Astrocyte (in vitro differentiated cells and primary cell): ENCODE measurements around the gene PPP2R2C.

Experiments
- EZH2 ChIP-seq: IDR thresholded peaks from 2 replicates; pipeline ENCODE4 v1.6.1; 2012; ENCODE audit warnings: mild to moderate bottlenecking, low read length, inconsistent platforms; ENCODE audit not compliant: insufficient read depth
- TF ChIP-seq, protein P1 (sequence below): IDR thresholded peaks from 2 replicates; pipeline ENCODE4 v1.5.1; 2011; ENCODE audit warnings: low read depth, mild to moderate bottlenecking, inconsistent platforms, low read length, moderate library complexity; ENCODE audit not compliant: insufficient read depth

GRCh38 chr4:6290256-6290655 lies 182.2 kb downstream of the PPP2R2C start:
- TF ChIP-seq, protein P1, sequence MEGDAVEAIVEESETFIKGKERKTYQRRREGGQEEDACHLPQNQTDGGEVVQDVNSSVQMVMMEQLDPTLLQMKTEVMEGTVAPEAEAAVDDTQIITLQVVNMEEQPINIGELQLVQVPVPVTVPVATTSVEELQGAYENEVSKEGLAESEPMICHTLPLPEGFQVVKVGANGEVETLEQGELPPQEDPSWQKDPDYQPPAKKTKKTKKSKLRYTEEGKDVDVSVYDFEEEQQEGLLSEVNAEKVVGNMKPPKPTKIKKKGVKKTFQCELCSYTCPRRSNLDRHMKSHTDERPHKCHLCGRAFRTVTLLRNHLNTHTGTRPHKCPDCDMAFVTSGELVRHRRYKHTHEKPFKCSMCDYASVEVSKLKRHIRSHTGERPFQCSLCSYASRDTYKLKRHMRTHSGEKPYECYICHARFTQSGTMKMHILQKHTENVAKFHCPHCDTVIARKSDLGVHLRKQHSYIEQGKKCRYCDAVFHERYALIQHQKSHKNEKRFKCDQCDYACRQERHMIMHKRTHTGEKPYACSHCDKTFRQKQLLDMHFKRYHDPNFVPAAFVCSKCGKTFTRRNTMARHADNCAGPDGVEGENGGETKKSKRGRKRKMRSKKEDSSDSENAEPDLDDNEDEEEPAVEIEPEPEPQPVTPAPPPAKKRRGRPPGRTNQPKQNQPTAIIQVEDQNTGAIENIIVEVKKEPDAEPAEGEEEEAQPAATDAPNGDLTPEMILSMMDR, result no peak
- no peak for TF ChIP-seq EZH2
